HL-60 (cell line): Measurements from ENCODE around the gene NUTM1.

Source experiments
- GABPA ChIP-seq: IDR thresholded peaks from 2 replicates; pipeline ENCODE4 v1.6.1; 2012; ENCODE audit warnings: low read depth
- POLR2AphosphoS5 ChIP-seq: IDR thresholded peaks from 2 replicates; pipeline ENCODE4 v1.6.1; 2012; ENCODE audit warnings: low read depth
- SPI1 ChIP-seq: IDR thresholded peaks from 2 replicates; pipeline ENCODE4 v1.6.1; 2012; ENCODE audit warnings: low read depth, mild to moderate bottlenecking, borderline replicate concordance
- TF ChIP-seq, protein P1 (sequence below): IDR thresholded peaks from one replicate; pipeline ENCODE4 v1.5.1; 2011; ENCODE audit warnings: low read length, control low read depth, inconsistent platforms; ENCODE audit not compliant: insufficient read depth

DNA sequence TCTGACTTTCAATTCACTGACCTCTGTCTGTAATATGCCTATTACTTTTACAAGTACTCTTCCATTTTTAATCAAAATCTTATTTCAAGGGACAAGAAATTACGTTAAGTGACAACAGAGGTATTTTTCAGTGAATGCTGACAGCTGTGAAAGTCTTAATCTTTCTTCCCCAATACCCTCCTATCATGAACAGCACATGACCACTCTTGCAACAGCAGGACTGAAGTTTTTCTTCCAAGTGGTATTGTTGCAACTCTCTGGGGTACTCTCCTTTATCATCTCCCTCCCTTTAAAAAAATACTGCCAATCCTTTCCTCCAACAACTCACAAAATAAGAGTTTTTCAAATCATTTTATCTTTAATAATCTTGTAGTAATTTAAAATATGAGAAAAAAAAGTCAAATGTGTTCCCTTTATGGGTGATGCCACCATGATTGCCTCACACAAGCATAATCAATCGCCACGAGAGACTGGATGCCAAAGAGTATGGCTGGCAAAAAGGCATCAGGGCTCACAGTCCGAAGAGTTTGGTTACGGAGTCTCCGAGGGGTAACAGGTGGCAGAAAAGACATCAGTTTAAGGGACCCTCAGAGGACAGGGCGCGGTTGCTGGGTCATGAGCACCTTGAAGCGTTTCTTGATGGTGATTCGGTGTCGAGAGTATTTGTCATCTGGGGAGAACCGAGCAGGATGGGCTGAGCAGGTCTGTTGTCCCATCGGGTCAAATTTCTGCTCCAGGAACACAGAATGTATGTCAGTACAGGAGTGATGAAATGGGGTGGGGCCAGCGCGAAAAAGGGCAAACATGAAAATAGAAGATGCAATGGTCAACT lies 1.5 kb upstream of the NUTM1 start:
- TF ChIP-seq, protein P1, sequence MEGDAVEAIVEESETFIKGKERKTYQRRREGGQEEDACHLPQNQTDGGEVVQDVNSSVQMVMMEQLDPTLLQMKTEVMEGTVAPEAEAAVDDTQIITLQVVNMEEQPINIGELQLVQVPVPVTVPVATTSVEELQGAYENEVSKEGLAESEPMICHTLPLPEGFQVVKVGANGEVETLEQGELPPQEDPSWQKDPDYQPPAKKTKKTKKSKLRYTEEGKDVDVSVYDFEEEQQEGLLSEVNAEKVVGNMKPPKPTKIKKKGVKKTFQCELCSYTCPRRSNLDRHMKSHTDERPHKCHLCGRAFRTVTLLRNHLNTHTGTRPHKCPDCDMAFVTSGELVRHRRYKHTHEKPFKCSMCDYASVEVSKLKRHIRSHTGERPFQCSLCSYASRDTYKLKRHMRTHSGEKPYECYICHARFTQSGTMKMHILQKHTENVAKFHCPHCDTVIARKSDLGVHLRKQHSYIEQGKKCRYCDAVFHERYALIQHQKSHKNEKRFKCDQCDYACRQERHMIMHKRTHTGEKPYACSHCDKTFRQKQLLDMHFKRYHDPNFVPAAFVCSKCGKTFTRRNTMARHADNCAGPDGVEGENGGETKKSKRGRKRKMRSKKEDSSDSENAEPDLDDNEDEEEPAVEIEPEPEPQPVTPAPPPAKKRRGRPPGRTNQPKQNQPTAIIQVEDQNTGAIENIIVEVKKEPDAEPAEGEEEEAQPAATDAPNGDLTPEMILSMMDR: no peak
- no peak for TF ChIP-seq POLR2AphosphoS5
- no peak for TF ChIP-seq SPI1
- TF ChIP-seq GABPA: no peak
